GM12891 (cell line): ENCODE measurements around the gene TBL1X.

ENCODE experiments used
- POLR2A ChIP-seq: IDR thresholded peaks from 2 replicates; pipeline ENCODE4 v1.6.1; 2011; ENCODE audit warnings: low read depth, low read length, control low read depth
- POLR2AphosphoS5 ChIP-seq: IDR thresholded peaks from 2 replicates; pipeline ENCODE4 v1.6.1; 2011; ENCODE audit warnings: low read depth, low read length, control low read depth
- SPI1 ChIP-seq: IDR thresholded peaks from 2 replicates; pipeline ENCODE4 v1.6.1; 2011; ENCODE audit warnings: low read depth, low read length, control low read depth
- TAF1 ChIP-seq: IDR thresholded peaks from 2 replicates; pipeline ENCODE4 v1.6.1; 2011; ENCODE audit warnings: low read depth, low read length, control low read depth

DNA sequence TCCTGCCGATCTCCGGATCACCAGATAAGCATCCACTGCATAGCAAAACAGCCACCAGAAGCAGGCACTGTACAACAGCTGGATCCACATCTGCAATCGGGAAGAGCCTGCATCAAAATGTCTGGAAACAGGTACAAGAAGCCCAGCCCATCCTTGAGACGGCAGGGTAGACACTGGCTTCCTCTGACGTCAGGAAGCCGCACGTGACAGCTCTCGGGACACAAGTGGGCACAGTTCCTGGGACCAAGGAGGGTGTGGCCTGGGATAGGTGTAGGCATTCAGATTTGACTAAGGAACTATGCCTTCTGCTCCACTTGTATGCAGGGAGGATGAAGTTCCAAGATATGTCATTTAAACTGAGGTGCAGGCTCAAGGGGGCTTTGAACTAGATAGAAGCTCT is 294.5 kb downstream of the TBL1X start:
- no peak for TF ChIP-seq TAF1
- TF ChIP-seq POLR2AphosphoS5: no peak
- no peak for TF ChIP-seq POLR2A
- no peak for TF ChIP-seq SPI1
